ENCODE measurements around the gene ANKRA2.

- TF ChIP-seq CTCF (IDR thresholded peaks at IDR 0.05; ENCODE audit: low read depth, low read length, poor library complexity, severe bottlenecking) (no peak), EZH2phosphoT487 (IDR thresholded peaks at IDR 0.05; ENCODE audit: borderline replicate concordance, low read length) (no peak)
Observed at GRCh38 chr5:73515232-73515631, 50.2 kb downstream of the ANKRA2 start.
